GM21529 (cell line): ENCODE results near the gene TMPRSS4.

ENCODE experiments used
- ATAC-seq: cut with Tn5 transposase; IDR thresholded peaks from one replicate; pipeline ENCODE4 v1.9.1; 2021; ENCODE audit not compliant: unreplicated experiment

The TMPRSS4 gene

DNA sequence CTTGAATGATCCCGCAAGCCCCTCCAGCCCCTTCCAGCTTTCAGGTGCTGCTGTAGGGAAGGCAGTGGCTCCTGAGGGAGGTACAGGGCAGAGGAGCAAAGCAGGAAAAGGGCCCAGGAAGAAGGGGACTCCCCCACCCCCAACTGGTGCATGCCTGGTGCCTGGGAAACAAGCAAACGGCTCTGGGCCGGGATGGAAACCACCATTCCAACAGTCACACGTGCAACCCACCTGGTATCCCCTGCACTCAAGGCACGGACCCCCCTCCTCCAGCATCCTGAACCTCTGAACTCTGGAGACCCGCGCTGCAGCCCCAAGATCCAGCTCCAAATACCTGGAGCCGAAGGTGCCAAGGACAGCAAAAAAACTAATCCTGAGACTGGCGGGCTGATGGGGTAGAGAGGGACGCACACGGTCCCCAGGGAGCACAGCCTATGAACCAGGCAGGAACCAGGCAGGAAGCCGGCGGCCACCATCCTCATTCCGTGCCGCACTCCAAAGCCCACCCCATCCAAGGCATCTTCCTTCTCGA lies 75.2 kb downstream of the TMPRSS4 start:
- no peak for ATAC-seq

DNA sequence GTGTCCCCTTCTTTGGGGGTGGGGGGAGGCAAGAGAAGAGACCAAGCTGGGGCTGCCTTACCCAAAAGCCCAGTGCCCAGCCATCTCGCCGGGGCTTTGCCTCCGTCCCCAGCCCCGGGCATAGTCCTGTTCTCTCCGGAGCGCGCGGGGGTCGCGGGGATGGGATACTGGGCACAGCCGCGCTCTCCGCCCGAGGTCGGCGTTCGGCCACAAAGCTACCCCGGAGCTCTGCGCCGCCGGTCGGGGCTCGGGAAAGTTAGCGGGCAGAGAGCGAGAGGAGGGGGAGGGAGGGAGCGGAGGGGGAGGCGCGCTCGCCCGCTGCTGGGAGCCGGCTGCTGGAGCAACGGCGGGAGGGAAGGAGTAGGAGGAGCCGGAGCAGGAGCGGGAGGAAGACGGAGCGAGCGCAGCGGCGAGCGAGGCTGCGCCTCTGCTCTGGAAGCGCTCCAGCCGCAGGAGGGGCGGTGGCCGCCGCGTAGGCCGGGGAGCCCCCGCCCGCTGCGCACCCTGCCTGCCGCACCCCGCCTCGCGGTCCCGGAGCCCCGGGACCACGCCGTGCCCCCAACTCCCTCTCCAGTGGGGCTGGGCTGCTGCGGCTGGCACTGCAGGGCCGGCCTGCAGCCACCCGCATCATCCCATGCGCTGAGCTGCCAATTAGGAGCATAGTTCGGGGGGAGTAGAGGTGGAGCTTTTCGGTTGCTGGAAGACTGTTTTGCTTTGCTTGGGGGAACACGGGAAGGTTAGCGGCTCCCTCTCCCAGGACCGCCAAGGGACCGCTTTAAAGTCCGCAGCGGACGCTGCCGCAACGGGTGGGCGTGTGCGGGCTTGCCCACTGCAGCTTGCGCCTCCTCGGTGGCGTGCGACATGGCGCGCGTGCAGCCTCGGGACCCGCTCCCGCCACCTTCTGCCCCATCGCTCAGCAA lies 75.9 kb downstream of the TMPRSS4 start, which contains the start of gene SCN4B:
Gene SCN4B, minus strand, starts transcription at position 272 of the 920 bp plus-strand sequence. Its CDS starts 150 bp downstream, at position 122.
- ATAC-seq: no peak

DNA sequence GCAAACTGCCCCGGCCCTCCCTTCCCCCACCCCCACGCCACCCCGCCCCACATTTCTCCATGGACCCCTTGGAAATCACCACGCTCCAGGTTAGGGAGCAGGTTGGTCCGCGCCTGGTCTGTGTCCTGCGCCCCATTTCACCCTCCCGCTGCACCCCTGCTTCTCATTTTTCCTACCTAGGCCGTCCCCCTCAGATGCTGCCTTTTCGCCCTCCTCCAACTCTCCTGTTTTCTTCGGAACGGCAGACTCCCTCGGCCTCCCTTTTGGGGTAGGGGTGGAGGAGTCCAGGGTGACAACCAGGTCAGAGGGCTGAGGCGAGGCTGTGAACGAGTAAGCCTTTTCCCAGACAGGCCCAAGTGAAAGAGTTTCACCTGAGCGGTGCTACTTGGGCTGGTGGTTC lies 76.6 kb downstream of the TMPRSS4 start:
- no peak for ATAC-seq

DNA sequence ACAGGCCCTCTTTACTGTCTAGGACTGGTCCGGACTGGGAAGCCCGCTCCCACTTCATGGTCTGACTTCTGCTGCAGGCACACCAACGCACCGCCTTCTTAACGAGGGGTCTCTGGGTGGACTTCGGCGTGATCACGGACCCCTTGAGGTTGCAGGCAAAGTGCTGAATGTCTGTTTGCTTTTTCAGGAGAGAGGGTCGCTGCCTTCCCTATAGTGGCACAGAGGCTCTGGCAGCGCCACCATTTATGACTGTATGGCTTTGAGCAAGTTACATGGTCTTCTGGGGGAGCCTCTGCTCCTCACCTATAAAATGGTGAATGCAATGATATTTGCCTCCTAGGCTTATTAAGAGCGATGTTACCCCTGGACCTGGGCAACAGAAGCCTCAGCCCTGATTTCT lies 77.1 kb downstream of the TMPRSS4 start:
- ATAC-seq: no peak

DNA sequence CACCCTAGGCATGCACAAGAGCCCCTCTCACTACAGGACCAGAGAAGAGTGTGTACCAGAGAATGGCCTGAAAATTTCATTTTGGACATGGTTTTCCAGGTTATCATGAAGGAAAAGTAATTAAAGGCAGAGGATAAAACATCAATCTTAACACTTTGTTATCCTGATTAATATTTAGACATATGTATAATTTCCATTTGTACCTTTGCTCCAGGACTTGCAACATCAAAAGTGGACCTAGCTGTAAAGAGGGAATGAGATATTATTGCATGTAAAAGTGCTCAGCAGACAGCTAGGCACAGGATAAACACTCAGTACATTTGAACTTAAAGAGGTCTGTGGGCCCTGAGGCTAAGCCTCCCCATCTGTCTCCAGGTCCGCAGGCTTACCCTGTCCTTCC lies 77.8 kb downstream of the TMPRSS4 start:
- no peak for ATAC-seq

DNA sequence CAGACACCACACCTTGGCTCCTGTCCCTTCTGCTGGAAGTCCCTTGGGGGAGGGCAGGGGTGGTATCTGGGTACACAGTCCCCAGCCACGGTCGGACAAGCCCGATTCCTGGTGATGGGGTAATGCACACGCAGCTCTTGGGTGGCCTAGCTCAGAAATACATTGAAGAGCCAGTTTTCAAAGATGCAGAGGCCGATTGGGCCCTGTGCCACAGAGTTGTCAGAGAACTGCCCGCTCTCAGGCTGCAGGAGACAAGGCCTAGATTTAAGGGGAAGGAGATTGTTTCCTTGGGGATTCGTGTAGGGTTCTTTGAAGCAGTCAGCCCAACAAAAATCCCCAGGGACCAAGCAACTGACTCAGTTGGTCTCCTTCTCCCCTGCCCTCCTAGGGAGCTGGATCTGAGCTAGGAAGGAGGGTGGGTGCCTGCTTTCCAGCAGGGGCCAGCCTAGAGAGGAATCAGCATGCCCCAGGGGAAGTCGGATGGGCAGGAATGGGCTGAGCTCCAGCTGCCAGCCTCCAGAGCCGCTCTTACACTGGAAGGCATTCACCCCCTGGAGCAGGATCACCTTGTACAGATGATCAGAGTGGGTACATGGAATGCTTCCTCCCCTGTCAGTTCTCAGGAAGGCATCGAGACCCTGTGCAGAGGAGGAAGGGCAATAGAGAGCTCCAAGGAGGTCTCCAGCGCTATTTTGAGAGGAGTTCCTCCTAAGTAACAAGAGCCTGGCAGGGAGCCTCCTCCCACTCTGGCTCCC lies 79.1 kb downstream of the TMPRSS4 start:
- no peak for ATAC-seq

DNA sequence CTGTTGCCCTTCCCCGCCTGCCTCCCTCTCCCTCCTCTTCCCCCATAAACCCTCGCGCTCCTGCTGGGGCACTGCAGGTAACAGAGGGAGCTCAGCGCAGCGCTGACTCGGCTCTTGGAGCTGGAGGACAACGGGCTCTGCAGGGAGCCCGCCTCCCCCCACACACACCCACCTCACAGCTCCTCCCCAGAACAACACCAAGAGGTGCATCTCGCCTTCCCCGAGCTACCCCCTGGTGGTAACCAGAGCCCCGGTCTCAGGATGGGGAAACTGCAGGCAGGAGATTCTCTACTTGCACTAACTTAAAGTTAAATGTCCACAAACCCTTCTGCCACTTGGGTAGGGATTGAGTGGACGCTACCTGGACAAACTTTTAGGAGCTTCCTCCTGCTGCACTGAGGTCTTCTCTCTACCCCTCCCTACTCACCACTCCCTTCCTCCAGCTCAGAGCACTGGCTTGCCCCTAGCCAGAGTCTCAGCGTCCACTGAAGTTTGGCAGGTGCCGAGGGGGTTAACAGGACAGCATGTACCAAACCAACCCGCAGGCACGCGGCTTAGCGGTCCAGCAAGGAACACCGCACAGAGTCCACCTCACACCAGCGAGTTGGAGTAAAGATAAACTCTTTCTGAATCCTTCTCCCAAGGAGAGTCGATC lies 79.8 kb downstream of the TMPRSS4 start:
- ATAC-seq: no peak

DNA sequence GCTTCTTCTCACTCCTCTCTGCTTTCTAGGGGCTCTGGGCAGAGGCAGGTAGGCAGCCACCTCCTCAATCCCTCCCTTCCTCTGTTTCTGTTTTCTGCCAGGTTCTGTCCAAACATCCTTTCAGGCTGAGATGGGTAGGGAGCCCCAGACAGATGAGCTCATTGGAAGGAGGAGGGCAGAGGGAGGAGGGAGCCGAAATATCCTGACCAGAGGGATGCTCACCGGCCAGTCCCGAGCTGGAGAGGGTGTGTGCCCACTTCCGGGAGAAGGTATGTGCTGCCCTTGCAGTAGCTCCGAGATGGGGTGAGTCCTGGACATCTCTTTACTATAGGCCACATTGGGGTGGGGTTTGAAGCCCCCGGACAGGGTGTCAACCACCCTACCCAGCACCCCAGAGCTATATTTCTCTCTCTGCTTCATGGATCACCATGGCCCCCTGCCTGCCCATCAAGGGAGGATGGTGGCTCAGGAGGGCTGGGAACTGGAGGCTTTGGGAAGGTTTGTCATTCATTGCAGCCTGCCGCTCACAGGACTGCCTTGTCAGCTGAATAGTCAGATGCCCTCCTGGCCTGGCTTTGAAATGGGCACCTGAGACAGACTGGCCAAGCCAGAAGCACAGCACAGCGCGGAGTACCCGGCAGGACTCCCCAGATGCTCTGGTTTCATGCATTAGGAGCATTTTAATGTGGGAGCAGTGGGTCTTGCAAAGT lies 80.5 kb downstream of the TMPRSS4 start:
- ATAC-seq: no peak

DNA sequence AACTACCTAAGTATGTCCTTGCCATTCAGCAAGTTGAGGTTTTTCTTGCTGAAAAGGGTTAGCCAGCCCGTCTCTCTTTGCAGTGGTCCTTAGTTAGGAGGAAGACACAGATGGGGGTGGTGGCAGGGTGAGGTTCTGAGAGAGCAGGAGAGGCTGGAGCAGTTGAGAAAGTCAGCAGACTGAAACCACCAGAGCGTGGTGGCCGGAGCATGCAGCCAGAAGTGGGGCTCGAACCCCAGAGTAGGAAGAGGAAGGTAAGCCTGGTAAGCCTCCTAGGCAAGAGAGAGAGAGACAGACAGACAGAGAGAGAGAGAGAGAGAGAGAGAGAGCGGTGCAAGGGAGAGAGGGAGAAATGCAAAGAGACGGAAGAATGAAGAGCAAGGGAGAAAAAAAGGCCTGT lies 84.9 kb downstream of the TMPRSS4 start:
- no peak for ATAC-seq

DNA sequence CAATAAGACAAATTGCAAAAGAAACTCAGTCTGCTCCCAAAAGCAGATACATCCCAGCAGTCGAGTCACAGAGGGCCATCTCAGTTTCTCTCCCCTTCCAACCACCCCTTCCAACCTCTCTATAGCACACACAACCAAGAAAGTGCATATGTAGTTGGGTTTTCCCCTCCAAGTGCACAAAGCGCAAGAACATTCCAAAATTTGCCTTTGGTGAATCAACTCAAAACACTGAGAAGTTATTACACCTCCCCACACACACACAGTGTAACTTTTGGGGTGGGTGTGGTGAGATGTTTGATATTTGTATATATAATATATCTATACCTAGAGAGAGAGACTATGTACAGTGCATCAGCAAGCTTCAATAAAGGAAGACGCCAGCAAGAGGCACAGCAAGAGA lies 86.0 kb downstream of the TMPRSS4 start:
- no peak for ATAC-seq

DNA sequence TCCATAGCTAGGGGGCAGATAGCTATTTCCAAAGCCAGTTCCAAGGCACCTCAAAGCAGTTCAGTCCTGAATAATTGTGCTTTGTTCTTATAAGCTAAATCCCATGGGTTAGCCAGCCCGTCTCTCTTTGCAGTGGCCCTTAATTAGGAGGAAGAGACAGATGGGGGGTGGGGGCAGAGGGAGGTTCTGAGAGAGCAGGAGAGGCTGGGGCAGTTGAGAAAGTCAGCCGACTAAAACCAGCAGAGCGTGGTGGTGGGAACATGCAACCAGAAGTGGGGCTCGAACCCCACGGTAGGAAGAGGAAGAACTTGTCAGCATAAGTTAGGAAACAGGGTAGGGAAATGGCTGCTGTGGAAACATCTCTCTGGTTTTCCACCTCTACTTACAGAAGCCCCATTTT lies 86.6 kb downstream of the TMPRSS4 start:
- no peak for ATAC-seq

DNA sequence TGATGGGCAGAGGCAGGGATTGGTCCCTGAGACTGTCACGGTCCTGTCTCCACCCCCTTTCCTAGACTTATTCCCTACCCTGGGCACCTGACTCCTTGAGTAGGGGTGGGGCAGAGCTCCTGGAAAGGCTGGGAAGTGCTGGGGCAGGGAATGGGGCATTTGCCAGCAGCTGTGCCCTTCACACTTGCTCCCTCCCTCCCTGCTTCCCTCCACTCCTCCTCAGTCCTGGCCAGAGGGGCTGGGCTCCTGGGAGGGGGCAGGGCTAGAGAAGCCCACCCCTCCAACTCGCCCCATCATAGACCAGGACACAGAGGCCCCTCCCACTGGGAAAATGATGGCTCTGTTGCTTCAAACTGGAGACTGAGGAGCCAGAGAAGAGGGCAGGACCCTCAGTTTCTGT lies 88.0 kb downstream of the TMPRSS4 start:
- ATAC-seq: no peak

DNA sequence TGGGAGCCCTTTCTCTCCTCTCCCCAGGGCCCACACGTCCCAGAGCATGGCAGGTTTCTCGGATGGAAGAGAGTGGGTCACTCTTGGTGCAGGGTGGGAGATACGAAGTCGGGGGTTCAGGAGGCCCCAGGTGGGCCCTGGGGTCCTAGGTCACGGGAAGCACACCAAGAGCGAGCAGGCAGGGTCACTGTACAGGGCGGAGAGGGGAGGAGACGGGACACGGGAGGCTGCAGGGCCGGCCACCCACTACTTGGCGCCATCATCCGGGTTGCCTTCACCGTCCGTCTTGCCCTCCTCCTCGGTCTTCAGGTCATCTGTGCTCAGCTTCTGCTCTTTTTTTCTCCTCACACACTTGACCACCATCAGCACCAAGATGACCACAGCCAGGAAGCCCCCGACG lies 89.8 kb downstream of the TMPRSS4 start:
- no peak for ATAC-seq

DNA sequence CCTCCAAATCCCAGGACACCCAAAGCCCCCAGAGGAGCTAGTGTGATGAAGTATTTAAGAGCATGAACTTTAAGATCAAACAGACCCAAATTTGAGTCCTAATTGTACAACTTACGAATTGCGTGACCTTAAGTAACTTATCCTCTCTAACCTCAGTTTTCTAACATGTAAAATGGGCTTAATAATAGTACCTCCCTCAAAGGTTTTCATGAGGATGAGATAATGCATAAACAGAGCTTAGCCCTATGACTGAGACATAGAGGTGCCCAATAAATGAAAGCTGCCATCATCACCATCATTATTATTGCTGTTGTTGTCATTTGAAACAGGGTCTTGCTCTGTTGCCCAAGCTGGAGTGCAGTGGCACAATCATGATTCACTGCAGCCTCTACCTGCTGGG lies 90.4 kb downstream of the TMPRSS4 start:
- no peak for ATAC-seq

DNA sequence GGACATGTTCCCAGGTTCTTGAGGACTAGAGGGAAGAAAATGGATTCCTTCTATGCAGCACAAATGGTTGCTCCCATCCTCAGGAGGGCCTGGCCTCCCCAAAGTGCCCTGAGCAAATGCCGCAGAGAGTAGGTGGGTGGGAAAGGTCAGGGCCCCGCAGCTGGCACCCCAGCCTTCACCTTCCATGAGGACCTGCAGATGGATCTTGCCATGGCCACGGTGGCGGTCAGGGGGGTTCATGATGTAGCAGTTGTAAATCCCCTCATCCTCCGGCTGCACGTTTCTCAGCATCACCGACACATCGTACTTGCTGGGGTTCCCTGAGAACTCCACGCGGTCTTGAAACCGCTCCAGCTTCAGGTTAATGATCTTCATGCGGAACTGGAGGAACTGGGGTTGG lies 91.0 kb downstream of the TMPRSS4 start:
- ATAC-seq: no peak

DNA sequence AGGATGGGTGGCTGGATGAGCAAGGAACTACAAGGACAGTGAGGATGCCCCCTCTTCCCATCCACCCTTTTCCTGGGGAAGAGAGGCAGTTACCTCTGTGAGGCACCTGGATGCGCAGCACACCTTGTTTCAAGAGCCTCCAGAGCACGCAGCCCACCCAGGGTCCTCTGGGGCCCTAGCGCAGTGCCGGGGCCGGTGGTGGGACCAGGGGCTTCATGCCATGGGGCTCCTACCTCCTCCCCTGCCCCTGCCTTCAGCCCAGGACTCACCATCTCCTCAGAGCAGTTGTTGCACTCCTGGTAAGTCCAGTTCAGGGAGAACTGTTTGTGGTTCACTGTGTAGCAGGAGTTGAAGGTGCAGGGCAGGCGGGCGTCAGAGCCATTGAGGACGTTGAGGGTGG lies 91.4 kb downstream of the TMPRSS4 start:
- no peak for ATAC-seq

DNA sequence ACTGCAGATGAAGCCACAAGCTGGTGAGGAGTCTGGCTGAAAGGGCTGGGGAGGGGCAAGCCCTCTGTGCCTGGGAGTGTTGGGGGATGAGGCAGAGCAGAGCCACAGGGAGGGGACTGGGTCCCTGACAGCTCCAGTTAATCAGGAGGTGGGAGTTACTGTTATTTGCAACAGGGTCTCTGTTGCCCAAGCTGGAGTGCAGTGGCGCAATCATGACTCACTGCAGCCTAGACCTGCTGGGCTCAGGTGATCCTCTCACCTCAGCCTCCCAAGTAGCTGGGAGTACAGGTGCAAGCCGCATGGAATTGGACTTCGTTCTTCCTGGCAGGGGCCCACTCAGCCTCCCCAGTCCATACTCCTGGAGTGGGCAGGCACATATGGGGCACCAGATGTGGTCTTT lies 91.9 kb downstream of the TMPRSS4 start:
- ATAC-seq: no peak

DNA sequence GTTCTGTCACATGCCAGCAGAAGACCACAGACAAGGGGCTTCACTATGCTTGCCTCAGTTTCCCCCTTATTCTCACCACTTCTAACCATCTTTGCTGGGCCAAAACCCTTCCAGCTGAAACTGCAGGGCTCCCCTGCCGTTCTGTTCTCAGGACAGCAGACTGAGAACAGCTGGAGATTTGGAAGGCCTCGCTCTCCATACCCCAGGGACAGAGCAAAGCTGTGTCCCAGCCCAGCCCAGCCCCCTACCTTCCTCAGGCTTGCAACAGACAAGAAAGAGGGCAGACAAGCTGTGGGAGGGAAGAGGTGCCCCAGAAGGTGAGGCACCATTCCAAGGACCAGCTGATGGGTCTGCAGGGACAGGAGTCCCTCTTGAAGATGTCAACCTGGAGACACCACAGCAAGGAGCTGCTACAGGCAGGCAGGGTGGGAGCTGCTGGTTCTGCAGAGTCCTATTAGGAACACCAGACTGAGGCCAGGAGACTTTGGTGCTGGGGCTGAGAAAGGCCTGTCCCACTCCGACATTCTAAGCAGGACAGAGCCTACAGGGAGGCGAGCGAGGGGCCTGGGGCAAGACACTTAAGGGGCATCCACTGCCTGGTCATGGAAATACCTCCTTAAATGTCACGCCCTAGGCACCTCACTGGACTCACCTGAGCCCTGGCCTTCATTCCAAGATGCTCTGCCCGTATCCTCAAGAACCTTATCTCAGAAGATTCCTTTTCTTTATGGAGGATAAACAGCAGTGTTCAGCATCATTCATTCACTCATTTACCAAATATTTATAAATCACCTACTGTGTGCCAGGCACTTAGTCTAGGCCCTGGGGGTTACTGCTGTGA lies 92.6 kb downstream of the TMPRSS4 start:
- no peak for ATAC-seq

DNA sequence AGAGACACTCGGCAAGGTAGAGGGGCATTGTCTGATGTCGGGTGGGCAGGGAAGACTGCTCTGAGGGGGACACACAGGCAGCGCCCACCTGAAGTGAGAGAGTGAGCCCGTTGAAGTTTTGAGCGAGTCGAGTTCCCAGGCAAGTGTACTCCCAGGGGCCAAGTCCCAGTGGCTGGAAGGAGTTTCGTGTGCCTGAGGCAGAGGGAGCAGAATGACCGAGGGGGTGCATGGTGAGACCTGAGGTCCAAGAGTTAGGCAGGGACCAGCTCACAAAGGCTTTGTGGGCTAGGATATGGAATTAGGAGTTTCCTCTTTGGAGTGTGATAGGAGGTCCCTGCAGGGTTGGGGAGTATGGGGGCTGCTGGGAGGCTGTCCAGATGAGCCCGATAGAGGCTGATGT lies 93.4 kb downstream of the TMPRSS4 start:
- ATAC-seq: no peak

DNA sequence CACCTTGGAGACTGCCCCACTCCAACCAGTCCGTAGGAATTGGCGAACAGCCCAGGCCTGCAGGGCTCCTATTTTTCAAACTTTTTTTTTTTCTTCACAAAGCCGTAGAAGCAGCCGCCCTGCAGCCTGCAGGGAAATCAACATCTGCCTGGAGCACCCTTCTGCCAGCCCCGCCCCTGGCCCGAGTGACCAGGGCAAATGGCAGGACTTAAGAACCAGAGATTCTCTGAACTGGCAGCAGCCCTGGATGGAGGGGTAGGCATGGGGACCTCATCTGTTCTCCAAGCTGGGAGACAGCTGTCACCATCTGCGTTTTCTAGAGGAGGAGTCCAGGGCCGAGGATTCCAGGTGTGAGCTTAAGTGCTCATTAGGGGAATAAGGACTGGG lies 94.0 kb downstream of the TMPRSS4 start:
- ATAC-seq: no peak
